ENCODE results near the gene CRYGN. TPM values are rescaled to one million over a fixed set of nuclear protein-coding genes. Genes with fewer than 3 reads are reported as not detected.

CRYGN gene
- total and polyA plus RNA-seq, 2 donors (not counting 1 experiment from before 2014, with no cell fraction given), result 0.07 to 0.50 TPM

DNA sequence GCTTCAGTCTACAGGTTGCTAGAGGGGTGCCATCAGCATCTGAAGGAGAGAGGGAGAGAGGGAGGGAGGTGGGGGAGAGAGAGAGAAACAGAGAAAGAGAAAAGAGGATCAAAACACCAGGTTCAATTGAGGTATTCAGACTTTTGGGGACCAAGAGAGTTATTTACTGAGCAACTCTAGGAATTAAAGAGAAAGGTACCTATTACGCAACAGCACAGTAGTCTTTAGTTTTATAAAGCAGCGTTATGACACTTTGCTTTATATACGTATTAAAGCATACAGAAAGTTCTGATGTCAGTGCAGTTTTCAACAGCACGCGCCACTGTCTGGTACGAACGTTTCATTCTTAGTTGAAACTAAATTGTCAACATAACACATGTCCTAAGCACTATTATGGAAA, 37.9 kb upstream of the CRYGN start:
- Histone ChIP-seq H3K4me2 (ENCODE audit: extremely low read depth, insufficient read depth, low read length) (no peak overlapping the region), H3K4me3 (replicated peaks in 1 of 4; ENCODE audit: control extremely low read depth in 1 of 4, insufficient read depth in 1 of 4, low read depth in 3 of 4, low read length in 4 of 4) (no peak overlapping the region), H3K4me1 (ENCODE audit: control insufficient read depth, extremely low read depth, insufficient read depth, low read length) (no peaks in the 10 kb centered on the region), H4K20me1 (ENCODE audit: control insufficient read depth, extremely low read depth, insufficient read depth, low read length) (no peaks in the 10 kb centered on the region), H3K79me2 (ENCODE audit: control insufficient read depth, insufficient read depth, low read length) (peaks cover 46% of the 10 kb centered on the region), H3K36me3 (ENCODE audit: control insufficient read depth, insufficient read depth, low read length) (peaks cover 5% of the 10 kb centered on the region), H2AFZ (ENCODE audit: low read length) (no peak overlapping the region), H3K9me3 (ENCODE audit: control insufficient read depth, insufficient read depth, low read depth, low read length) (no peaks in the 10 kb centered on the region), H3K9ac (ENCODE audit: insufficient read depth, low read length) (no peak overlapping the region), H3K27me3 (ENCODE audit: control insufficient read depth, insufficient read depth, low read length) (no peaks in the 10 kb centered on the region), H3K27ac (ENCODE audit: insufficient read depth, low read length) (no peak overlapping the region)
- no peak for DNase-seq (ENCODE audit: low read depth in 2 of 2)
- TF ChIP-seq EZH2 (IDR thresholded peaks at IDR 0.05; ENCODE audit: low read length, missing control alignments), result no peak
- TF ChIP-seq, protein P1, sequence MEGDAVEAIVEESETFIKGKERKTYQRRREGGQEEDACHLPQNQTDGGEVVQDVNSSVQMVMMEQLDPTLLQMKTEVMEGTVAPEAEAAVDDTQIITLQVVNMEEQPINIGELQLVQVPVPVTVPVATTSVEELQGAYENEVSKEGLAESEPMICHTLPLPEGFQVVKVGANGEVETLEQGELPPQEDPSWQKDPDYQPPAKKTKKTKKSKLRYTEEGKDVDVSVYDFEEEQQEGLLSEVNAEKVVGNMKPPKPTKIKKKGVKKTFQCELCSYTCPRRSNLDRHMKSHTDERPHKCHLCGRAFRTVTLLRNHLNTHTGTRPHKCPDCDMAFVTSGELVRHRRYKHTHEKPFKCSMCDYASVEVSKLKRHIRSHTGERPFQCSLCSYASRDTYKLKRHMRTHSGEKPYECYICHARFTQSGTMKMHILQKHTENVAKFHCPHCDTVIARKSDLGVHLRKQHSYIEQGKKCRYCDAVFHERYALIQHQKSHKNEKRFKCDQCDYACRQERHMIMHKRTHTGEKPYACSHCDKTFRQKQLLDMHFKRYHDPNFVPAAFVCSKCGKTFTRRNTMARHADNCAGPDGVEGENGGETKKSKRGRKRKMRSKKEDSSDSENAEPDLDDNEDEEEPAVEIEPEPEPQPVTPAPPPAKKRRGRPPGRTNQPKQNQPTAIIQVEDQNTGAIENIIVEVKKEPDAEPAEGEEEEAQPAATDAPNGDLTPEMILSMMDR (conservative IDR thresholded peaks at IDR 0.05 in 1 of 2, IDR thresholded peaks at IDR 0.05 in 1 of 2; ENCODE audit: low read depth in 1 of 2, low read length in 2 of 2), result no peak

DNA sequence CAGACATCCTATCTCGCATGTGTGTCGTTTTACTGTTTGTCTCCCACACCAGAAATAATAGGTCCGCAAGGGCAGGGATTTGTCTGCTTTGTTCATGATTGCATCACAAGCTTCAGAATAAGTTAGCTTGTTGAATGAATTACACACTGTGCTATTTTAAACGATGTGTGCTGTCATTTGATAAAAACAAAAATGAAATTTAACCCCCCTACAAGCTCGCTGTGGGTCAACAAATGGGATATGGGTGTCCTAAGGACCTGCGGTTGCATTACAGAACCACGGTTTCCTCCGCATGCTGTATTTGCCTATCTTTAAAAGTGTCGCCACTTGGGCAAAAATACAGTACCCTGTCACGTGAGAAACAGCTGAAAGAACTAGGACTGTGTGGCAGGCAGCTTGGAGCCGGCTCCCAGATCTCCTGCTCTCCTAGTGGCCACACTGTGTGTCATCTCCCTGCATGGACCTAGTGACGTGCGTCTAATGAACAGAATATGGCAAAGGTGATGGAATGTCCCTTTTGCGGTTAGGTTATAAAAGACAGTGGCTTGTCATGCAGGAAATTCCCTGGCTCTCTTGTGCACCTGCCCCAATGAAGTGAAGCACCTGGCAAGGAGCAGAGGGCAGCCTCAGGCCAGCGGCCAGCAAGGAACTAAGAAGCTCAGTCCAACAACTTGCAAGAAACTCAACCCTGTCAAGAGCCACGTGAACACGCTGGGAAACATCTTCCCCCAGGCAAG, 32.9 kb upstream of the CRYGN start:
- Histone ChIP-seq H3K9ac (ENCODE audit: insufficient read depth, low read length) (no peak overlapping the region), H3K79me2 (ENCODE audit: control insufficient read depth, insufficient read depth, low read length) (peaks cover 22% of the 10 kb centered on the region), H3K4me2 (ENCODE audit: extremely low read depth, insufficient read depth, low read length) (no peak overlapping the region), H3K4me1 (ENCODE audit: control insufficient read depth, extremely low read depth, insufficient read depth, low read length) (no peaks in the 10 kb centered on the region), H3K36me3 (ENCODE audit: control insufficient read depth, insufficient read depth, low read length) (peaks cover 9% of the 10 kb centered on the region), H4K20me1 (ENCODE audit: control insufficient read depth, extremely low read depth, insufficient read depth, low read length) (no peaks in the 10 kb centered on the region), H2AFZ (ENCODE audit: low read length) (no peak overlapping the region), H3K27ac (ENCODE audit: insufficient read depth, low read length) (no peak overlapping the region), H3K27me3 (ENCODE audit: control insufficient read depth, insufficient read depth, low read length) (no peaks in the 10 kb centered on the region), H3K9me3 (ENCODE audit: control insufficient read depth, insufficient read depth, low read depth, low read length) (no peaks in the 10 kb centered on the region), H3K4me3 (replicated peaks in 1 of 4; ENCODE audit: control extremely low read depth in 1 of 4, insufficient read depth in 1 of 4, low read depth in 3 of 4, low read length in 4 of 4) (no peak overlapping the region)
- no peak for TF ChIP-seq EZH2 (IDR thresholded peaks at IDR 0.05; ENCODE audit: low read length, missing control alignments)
- TF ChIP-seq, protein P1 (conservative IDR thresholded peaks at IDR 0.05 in 1 of 2, IDR thresholded peaks at IDR 0.05 in 1 of 2; ENCODE audit: low read depth in 1 of 2, low read length in 2 of 2), result no peak
- DNase-seq (ENCODE audit: low read depth in 2 of 2), result peak; percentile 42 to 69

DNA sequence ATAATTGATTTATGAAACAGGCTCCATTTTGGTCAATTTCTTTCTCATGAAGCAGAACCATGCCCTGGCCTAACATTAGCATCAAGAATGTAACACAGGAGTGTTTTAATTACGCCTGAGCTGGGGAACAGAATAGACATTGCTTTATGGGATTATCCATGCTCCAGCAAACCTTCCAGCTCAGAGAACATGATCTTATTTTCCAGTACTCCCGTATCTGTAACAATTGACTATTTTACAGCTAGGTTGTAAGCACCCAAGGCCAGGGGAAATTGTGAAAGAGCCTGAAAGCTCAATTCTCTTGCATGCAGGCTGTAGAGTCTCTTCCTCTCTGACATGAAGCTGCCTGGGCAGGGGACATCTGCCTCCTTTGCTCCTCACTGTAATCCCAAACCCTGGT, 30.8 kb upstream of the CRYGN start:
- Histone ChIP-seq H3K27me3 (ENCODE audit: control insufficient read depth, insufficient read depth, low read length) (no peaks in the 10 kb centered on the region), H3K9me3 (ENCODE audit: control insufficient read depth, insufficient read depth, low read depth, low read length) (no peaks in the 10 kb centered on the region), H3K4me1 (ENCODE audit: control insufficient read depth, extremely low read depth, insufficient read depth, low read length) (no peaks in the 10 kb centered on the region), H3K4me2 (ENCODE audit: extremely low read depth, insufficient read depth, low read length) (no peak overlapping the region), H3K79me2 (ENCODE audit: control insufficient read depth, insufficient read depth, low read length) (peaks cover 16% of the 10 kb centered on the region), H3K27ac (ENCODE audit: insufficient read depth, low read length) (no peak overlapping the region), H4K20me1 (ENCODE audit: control insufficient read depth, extremely low read depth, insufficient read depth, low read length) (no peaks in the 10 kb centered on the region), H3K4me3 (replicated peaks in 1 of 4; ENCODE audit: control extremely low read depth in 1 of 4, insufficient read depth in 1 of 4, low read depth in 3 of 4, low read length in 4 of 4) (no peak overlapping the region), H3K36me3 (ENCODE audit: control insufficient read depth, insufficient read depth, low read length) (peaks cover 9% of the 10 kb centered on the region), H3K9ac (ENCODE audit: insufficient read depth, low read length) (no peak overlapping the region), H2AFZ (ENCODE audit: low read length) (no peak overlapping the region)
- TF ChIP-seq, protein P1 (conservative IDR thresholded peaks at IDR 0.05 in 1 of 2, IDR thresholded peaks at IDR 0.05 in 1 of 2; ENCODE audit: low read depth in 1 of 2, low read length in 2 of 2), result no peak
- TF ChIP-seq EZH2 (IDR thresholded peaks at IDR 0.05; ENCODE audit: low read length, missing control alignments), result no peak
- DNase-seq (ENCODE audit: low read depth in 2 of 2), result no peak
